OCI-M2 (cell line): ENCODE results near the gene PCDHGA4.
"Not testable (repeated sequence)": the region's sequence is repeated elsewhere in the genome, so short reads cannot be mapped to it uniquely, and the experiment has no call there.

ENCODE experiments used
- DNase-seq: peaks from one replicate; lab custom pipeline; 2025; ENCODE audit not compliant: unreplicated experiment; lab: John Stamatoyannopoulos, UW

The PCDHGA4 gene

GRCh38 chr5:141346017-141346416 is 8.8 kb upstream of the PCDHGA4 start:
- not testable (repeated sequence) for DNase-seq

- DNase-seq: no peak
Measured at GRCh38 chr5:141349917-141350619, 4.8 kb upstream of the PCDHGA4 start, which contains the start of gene PCDHGB1. TSS of gene PCDHGB1 (plus strand) at chr5:141350099. CDS start at chr5:141350261, 162 bp downstream.

- no peak for DNase-seq
Measured at GRCh38 chr5:141351591-141351990, 3.2 kb upstream of the PCDHGA4 start.

DNA sequence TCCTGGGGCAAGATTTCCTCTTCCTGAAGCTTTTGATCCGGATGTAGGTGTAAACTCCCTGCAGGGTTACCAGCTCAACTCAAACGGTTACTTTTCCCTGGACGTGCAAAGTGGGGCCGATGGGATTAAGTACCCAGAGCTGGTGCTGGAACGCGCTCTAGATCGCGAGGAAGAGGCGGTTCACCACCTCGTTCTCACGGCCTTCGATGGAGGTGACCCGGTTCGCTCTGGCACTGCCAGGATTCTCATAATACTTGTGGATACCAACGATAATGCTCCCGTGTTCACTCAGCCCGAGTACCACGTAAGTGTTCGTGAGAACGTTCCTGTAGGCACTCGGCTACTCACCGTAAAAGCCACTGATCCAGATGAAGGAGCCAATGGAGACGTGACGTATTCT is 820 bp downstream of the PCDHGA4 start:
- no peak for DNase-seq

GRCh38 chr5:141356133-141356532 is 1.3 kb downstream of the PCDHGA4 start:
- DNase-seq: no peak

- DNase-seq: no peak
Measured at GRCh38 chr5:141356950-141357349, 2.1 kb downstream of the PCDHGA4 start.

GRCh38 chr5:141359790-141360426 is 5.1 kb downstream of the PCDHGA4 start, which contains the start of gene PCDHGB2:
TSS of gene PCDHGB2 (plus strand) at chr5:141359994. CDS start at chr5:141360136, 142 bp downstream.
- no peak for DNase-seq

DNA sequence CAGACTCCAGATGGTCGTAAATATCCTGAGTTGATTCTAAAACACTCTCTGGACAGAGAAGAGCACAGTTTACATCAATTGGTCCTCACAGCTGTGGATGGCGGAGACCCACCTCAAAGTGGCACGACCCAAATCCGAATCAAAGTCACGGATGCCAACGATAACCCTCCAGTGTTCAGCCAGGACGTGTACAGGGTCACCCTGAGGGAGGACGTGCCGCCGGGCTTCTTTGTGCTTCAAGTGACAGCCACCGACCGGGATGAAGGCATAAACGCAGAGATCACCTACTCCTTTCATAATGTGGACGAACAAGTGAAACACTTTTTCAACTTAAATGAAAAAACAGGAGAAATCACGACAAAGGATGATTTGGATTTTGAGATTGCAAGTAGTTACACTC is 5.9 kb downstream of the PCDHGA4 start:
- no peak for DNase-seq

- no peak for DNase-seq
Measured at GRCh38 chr5:141362719-141363118, 7.9 kb downstream of the PCDHGA4 start.

DNA sequence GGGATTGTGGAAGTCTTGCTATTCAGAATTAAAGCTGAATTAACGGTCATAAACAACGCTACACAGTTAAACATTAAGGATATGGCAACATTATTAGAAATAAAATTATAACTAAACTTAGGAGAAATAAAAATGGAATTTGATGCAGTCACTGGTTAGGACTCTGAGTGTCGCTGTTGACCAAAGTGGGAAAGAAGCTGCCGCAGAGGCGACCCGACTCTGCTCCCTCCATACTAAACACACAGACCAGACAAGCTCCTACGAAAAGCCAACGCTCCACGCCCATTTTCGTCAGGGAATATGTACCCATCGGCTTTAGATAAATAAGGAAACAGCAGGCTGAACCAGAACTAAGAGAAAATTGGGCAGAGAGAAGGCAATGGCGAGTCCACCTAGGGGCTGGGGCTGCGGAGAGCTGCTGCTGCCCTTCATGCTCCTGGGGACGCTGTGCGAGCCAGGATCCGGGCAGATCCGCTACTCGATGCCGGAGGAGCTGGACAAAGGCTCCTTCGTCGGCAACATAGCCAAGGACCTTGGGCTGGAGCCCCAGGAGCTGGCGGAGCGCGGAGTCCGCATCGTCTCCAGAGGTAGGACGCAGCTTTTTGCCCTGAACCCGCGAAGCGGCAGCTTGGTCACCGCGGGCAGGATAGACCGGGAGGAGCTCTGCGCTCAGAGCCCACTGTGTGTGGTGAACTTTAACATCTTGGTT is 9.3 kb downstream of the PCDHGA4 start, which contains the start of gene PCDHGA5:
PCDHGA5 (plus strand) TSS at position 211 of the 709 bp plus-strand sequence; CDS start at position 380, 169 bp downstream.
- no peak for DNase-seq

DNA sequence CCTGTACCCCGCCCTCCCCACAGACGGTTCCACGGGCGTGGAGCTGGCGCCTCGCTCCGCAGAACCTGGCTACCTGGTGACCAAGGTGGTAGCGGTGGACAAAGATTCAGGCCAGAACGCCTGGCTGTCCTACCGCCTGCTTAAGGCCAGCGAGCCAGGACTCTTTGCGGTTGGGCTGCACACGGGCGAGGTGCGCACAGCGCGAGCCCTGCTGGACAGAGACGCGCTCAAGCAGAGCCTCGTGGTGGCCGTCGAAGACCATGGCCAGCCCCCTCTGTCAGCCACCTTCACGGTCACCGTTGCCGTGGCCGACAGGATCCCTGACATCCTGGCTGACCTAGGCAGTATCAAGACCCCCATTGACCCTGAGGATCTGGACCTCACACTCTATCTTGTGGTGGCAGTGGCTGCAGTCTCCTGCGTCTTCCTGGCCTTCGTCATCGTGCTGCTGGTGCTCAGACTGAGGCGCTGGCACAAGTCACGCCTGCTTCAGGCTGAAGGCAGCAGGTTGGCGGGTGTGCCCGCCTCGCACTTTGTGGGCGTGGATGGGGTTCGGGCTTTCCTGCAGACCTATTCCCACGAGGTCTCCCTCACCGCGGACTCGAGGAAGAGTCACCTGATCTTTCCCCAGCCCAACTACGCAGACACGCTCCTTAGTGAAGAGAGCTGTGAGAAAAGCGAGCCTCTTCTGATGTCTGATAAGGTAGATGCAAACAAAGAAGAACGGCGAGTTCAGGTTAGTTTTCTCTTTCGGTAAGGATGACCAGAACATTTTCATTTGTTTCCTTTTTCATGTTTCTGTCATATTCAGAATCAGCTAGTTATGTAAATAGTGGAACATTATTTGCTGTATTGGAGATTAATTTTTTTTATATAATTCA is 11.4 kb downstream of the PCDHGA4 start:
- no peak for DNase-seq

GRCh38 chr5:141369994-141370848 is 15.4 kb downstream of the PCDHGA4 start, which contains the start of gene PCDHGB3:
TSS of gene PCDHGB3 (plus strand) at chr5:141370242. CDS start at chr5:141370395, 153 bp downstream.
- no peak for DNase-seq

DNA sequence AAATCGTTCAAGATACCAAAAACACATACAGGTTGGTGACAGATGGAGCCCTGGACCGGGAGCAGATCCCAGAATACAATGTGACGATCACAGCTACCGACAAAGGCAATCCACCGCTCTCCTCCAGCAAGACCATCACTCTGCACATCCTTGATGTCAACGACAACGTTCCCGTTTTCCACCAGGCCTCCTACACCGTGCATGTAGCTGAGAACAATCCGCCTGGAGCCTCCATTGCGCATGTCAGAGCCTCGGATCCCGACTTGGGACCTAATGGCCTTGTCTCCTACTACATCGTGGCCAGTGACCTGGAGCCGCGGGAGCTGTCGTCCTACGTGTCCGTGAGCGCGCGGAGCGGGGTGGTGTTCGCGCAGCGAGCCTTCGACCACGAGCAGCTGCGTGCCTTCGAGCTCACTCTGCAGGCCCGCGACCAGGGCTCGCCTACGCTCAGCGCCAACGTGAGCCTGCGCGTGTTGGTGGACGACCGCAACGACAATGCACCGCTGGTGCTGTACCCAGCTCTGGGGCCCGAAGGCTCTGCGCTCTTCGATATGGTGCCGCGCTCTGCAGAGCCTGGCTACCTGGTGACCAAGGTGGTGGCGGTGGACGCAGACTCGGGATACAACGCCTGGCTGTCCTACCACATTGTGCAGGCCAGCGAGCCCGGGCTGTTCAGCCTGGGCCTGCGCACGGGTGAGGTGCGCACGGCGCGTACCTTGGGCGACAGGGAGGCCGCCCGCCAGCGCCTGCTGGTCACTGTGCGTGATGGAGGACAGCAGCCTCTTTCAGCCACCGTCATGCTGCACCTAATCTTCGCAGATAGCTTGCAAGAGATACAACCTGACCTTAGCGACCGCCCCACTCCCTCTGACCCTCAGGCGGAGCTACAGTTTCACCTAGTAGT is 17.0 kb downstream of the PCDHGA4 start:
- no peak for DNase-seq

GRCh38 chr5:141373673-141374317 is 19.0 kb downstream of the PCDHGA4 start, which contains the start of gene PCDHGA6:
TSS of gene PCDHGA6 (plus strand) at chr5:141373891. CDS start at chr5:141374084, 193 bp downstream.
- no peak for DNase-seq

- no peak for DNase-seq
Measured at GRCh38 chr5:141374627-141375026, 19.8 kb downstream of the PCDHGA4 start.

DNA sequence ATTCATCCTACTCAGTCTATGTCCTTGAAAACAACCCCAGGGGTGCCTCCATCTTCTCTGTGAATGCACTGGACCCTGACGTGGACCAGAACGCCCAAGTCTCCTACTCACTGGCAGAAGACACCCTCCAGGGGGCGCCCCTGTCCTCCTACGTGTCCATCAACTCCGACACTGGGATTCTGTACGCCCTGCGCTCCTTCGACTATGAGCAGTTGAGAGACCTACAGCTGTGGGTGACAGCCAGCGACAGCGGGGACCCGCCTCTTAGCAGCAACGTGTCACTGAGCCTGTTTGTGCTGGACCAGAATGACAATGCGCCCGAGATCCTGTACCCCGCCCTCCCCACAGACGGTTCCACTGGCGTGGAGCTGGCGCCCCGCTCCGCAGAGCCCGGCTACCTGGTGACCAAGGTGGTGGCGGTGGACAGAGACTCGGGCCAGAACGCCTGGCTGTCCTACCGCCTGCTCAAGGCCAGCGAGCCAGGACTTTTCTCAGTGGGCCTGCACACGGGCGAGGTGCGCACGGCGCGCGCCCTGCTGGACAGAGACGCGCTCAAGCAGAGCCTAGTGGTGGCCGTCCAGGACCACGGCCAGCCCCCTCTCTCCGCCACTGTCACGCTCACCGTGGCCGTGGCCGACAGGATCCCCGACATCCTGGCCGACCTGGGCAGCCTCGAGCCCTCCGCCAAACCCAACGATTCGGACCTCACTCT is 20.8 kb downstream of the PCDHGA4 start:
- DNase-seq: not testable (repeated sequence)
